KMS-11 (cell line): ENCODE measurements around the gene NOTUM.

Source experiments
- H2AFZ ChIP-seq: fragments of 200-600 bp; sonication (generic); 2 replicates; pipeline ENCODE4 v1.6.1; 2016; ENCODE audit warnings: antibody characterized with exemption, mixed run types, low read depth
- H3K27ac ChIP-seq: fragments of 200-600 bp; sonication (generic); 2 replicates; pipeline ENCODE4 v1.6.1; 2016; ENCODE audit warnings: mild to moderate bottlenecking, mixed run types
- H3K27me3 ChIP-seq: fragments of 200-600 bp; sonication (generic); 2 replicates; pipeline ENCODE4 v1.6.1; 2017; ENCODE audit warnings: mild to moderate bottlenecking, low read depth, mixed run types, moderate library complexity; ENCODE audit not compliant: insufficient read depth
- H3K36me3 ChIP-seq: fragments of 200-600 bp; sonication (generic); 2 replicates; pipeline ENCODE4 v1.6.1; 2017; ENCODE audit warnings: mild to moderate bottlenecking, mixed run types; ENCODE audit not compliant: insufficient read depth
- H3K4me1 ChIP-seq: fragments of 200-600 bp; sonication (generic); 2 replicates; pipeline ENCODE4 v1.6.1; 2016; ENCODE audit warnings: mild to moderate bottlenecking, low read depth, mixed run types; ENCODE audit not compliant: poor library complexity, severe bottlenecking
- H3K4me2 ChIP-seq: fragments of 200-600 bp; sonication (generic); 2 replicates; pipeline ENCODE4 v1.7.0; 2016; ENCODE audit warnings: mild to moderate bottlenecking, mixed run types
- H3K4me3 ChIP-seq: fragments of 200-600 bp; sonication (generic); IDR thresholded peaks from 2 replicates; pipeline ENCODE4 v1.6.1; 2017; ENCODE audit warnings: low read depth, low read length, mixed read lengths; ENCODE audit not compliant: insufficient read depth
- H3K79me2 ChIP-seq: fragments of 200-600 bp; sonication (generic); 2 replicates; pipeline ENCODE4 v1.6.1; 2016; ENCODE audit warnings: low read depth, mixed run types; ENCODE audit not compliant: insufficient read depth
- H3K9ac ChIP-seq: fragments of 200-600 bp; sonication (generic); 2 replicates; pipeline ENCODE4 v1.6.1; 2016; ENCODE audit warnings: mild to moderate bottlenecking, mixed run types
- H4K20me1 ChIP-seq: fragments of 200-600 bp; sonication (generic); 2 replicates; pipeline ENCODE4 v1.6.1; 2016; ENCODE audit warnings: mild to moderate bottlenecking, mixed run types; ENCODE audit not compliant: insufficient read depth
- CTCF ChIP-seq: fragments of 200-600 bp; sonication (generic); conservative IDR thresholded peaks from 2 replicates; pipeline ENCODE4 v1.6.1; 2017; ENCODE audit warnings: low read depth, mild to moderate bottlenecking, antibody characterized with exemption, low read length, moderate library complexity, mixed read lengths

Gene NOTUM

GRCh38 chr17:81987161-81987770 lies 26.3 kb upstream of the NOTUM start:
- no peaks in the 10 kb centered on the region for H3K4me1 ChIP-seq
- H3K27me3 ChIP-seq = no peaks in the 10 kb centered on the region
- no peak for TF ChIP-seq CTCF
- no peaks in the 10 kb centered on the region for H4K20me1 ChIP-seq
- no peak overlapping the region for H3K4me2 ChIP-seq
- no peak overlapping the region for H3K4me3 ChIP-seq
- no peaks in the 10 kb centered on the region for H3K79me2 ChIP-seq
- H3K27ac ChIP-seq = no peak overlapping the region
- no peaks in the 10 kb centered on the region for H3K36me3 ChIP-seq
- H3K9ac ChIP-seq = no peak overlapping the region
- H2AFZ ChIP-seq = no peak overlapping the region

- Histone ChIP-seq H3K9ac (no peak overlapping the region), H2AFZ (no peak overlapping the region), H3K27me3 (no peaks in the 10 kb centered on the region), H3K4me3 (no peak overlapping the region), H3K4me2 (no peak overlapping the region), H3K27ac (no peak overlapping the region), H3K79me2 (no peaks in the 10 kb centered on the region), H3K4me1 (peaks cover under 1% of the 10 kb centered on the region), H4K20me1 (no peaks in the 10 kb centered on the region), H3K36me3 (no peaks in the 10 kb centered on the region)
- no peak for TF ChIP-seq CTCF
Measured at GRCh38 chr17:81986606-81987005, 25.6 kb upstream of the NOTUM start.

GRCh38 chr17:81984773-81985410 lies 23.9 kb upstream of the NOTUM start:
- Histone ChIP-seq H3K79me2 (no peaks in the 10 kb centered on the region), H4K20me1 (no peaks in the 10 kb centered on the region), H3K27ac (no peak overlapping the region), H3K4me2 (no peak overlapping the region), H2AFZ (no peak overlapping the region), H3K27me3 (no peaks in the 10 kb centered on the region), H3K4me3 (no peak overlapping the region), H3K4me1 (peaks cover 18% of the 10 kb centered on the region), H3K9ac (no peak overlapping the region), H3K36me3 (no peaks in the 10 kb centered on the region)
- TF ChIP-seq CTCF = no peak

- Histone ChIP-seq H3K36me3 (no peaks in the 10 kb centered on the region), H3K27ac (no peak overlapping the region), H3K4me1 (peaks cover 29% of the 10 kb centered on the region), H3K4me2 (no peak overlapping the region), H4K20me1 (no peaks in the 10 kb centered on the region), H2AFZ (no peak overlapping the region), H3K4me3 (no peak overlapping the region), H3K9ac (no peak overlapping the region), H3K79me2 (no peaks in the 10 kb centered on the region), H3K27me3 (no peaks in the 10 kb centered on the region)
- no peak for TF ChIP-seq CTCF
Measured at GRCh38 chr17:81983639-81984373, 22.8 kb upstream of the NOTUM start.
